Ascending aorta (tissue), 2 donors: ENCODE measurements around the gene SAMD7. TPM values are rescaled to one million over a fixed set of nuclear protein-coding genes. Genes with fewer than 3 reads are reported as not detected.

Experiments used
- DNase-seq, 2 donors: peaks; one replicate each; pipeline ENCODE4 v3.0.0-alpha.2; 2019; ENCODE audit warnings: low spot score in 2 of 2
- H3K27ac ChIP-seq, 2 donors: fragments of 200-600 bp; sonication (generic); one replicate each; pipeline ENCODE4 v1.5.1; 2016 to 2017; ENCODE audit warnings: mild to moderate bottlenecking in 1 of 2
- H3K27me3 ChIP-seq: fragments of 200-600 bp; sonication (generic); one replicate; pipeline ENCODE4 v1.5.1; 2017
- H3K36me3 ChIP-seq, 2 donors: fragments of 200-600 bp; sonication (generic); one replicate each; pipeline ENCODE4 v1.5.1; 2016
- H3K4me1 ChIP-seq, 2 donors: fragments of 200-600 bp; sonication (generic); one replicate each; pipeline ENCODE4 v1.5.1; 2016 to 2017; ENCODE audit warnings: mild to moderate bottlenecking in 1 of 2
- H3K4me3 ChIP-seq, 2 donors: fragments of 200-600 bp; sonication (generic); one replicate each; pipeline ENCODE4 v1.5.1; 2016 to 2017; ENCODE audit warnings: mild to moderate bottlenecking in 1 of 2
- H3K9me3 ChIP-seq, 2 donors: fragments of 200-600 bp; sonication (generic); one replicate each; pipeline ENCODE4 v1.5.1; 2016
- CTCF ChIP-seq, 3 experiments: fragments of 200-600 bp in 2 of 3; fragments of 450-650 bp in 1 of 3; sonication (generic) in 2 of 3; IDR thresholded peaks; one replicate each; pipeline ENCODE4 v1.5.1; 2016 to 2019; ENCODE audit warnings: antibody characterized with exemption in 3 of 3, mild to moderate bottlenecking in 1 of 3, moderate library complexity in 1 of 3
- intact Hi-C: fragments of 100-400 bp; cut with DNase I; formaldehyde crosslinking; loops from one replicate; pipeline ENCODE4 v1.15.1; 2023
- total RNA-seq: library from RNA; depleted of rRNA; stranded (reverse); fragments of >200 nt; gene quantifications from one replicate; pipeline ENCODE4 v1.1.0, GENCODE V29; 2016

The SAMD7 gene
- total RNA-seq, 1 donor from 2014 or later = not detected

GRCh38 chr3:169955406-169955805 lies 44.0 kb downstream of the SAMD7 start:
- H3K4me3 ChIP-seq = no peak overlapping the region
- H3K27me3 ChIP-seq = no peaks in the 10 kb centered on the region
- H3K4me1 ChIP-seq = no peaks in the 10 kb centered on the region
- no peaks in the 10 kb centered on the region for H3K36me3 ChIP-seq
- H3K27ac ChIP-seq = no peak overlapping the region
- no peak for DNase-seq
- TF ChIP-seq CTCF (IDR thresholded peaks at IDR 0.05) = no peak
- no peaks in the 10 kb centered on the region for H3K9me3 ChIP-seq
- intact Hi-C loops = no loop called here

- TF ChIP-seq CTCF (IDR thresholded peaks at IDR 0.05) = no peak
- Histone ChIP-seq H3K36me3 (no peaks in the 10 kb centered on the region), H3K27ac (no peak overlapping the region), H3K27me3 (no peaks in the 10 kb centered on the region), H3K4me3 (no peak overlapping the region), H3K4me1 (peaks cover 4 to 10% of the 10 kb centered on the region in 2 donors), H3K9me3 (no peaks in the 10 kb centered on the region)
- intact Hi-C loops = loop anchor here (10.0 kb wide), 1 partner anchor 1869 kb away; the partner anchor contains the start of gene GOLIM4
- no peak for DNase-seq
Observed at GRCh38 chr3:169964176-169964575, 52.8 kb downstream of the SAMD7 start.

- Histone ChIP-seq H3K9me3 (no peaks in the 10 kb centered on the region), H3K4me1 (peaks cover 4 to 12% of the 10 kb centered on the region in 2 donors), H3K4me3 (peak overlapping the region; percentile 79 to 89), H3K27ac (peak overlapping the region; percentile 86 to 93), H3K36me3 (no peaks in the 10 kb centered on the region), H3K27me3 (no peaks in the 10 kb centered on the region)
- intact Hi-C loops = loop anchor here (1.0 to 10.0 kb wide), 6 partner anchors 103 to 1871 kb away; partner anchors contain the start of genes GOLIM4, MYNN, PHC3 and PRKCI
- TF ChIP-seq CTCF (IDR thresholded peaks at IDR 0.05) = no peak
- DNase-seq = no peak
Observed at GRCh38 chr3:169965562-169966427, 54.4 kb downstream of the SAMD7 start.

GRCh38 chr3:169966428-169966950 lies 55.1 kb downstream of the SAMD7 start, which contains the start of gene SEC62:
Gene SEC62 (plus strand): TSS chr3:169966807. CDS start chr3:169966823, 16 bp downstream.
- Histone ChIP-seq H3K27me3 (no peaks in the 10 kb centered on the region), H3K36me3 (no peaks in the 10 kb centered on the region), H3K4me3 (peak within 1 kb of the TSS; percentile 79 to 89), H3K27ac (peak within 1 kb of the TSS; percentile 86 to 93), H3K4me1 (peaks cover 4 to 12% of the 10 kb centered on the region in 2 donors), H3K9me3 (no peaks in the 10 kb centered on the region)
- peak in 2 of 3 experiments; percentile 33 to 38 for TF ChIP-seq CTCF (IDR thresholded peaks at IDR 0.05)
- DNase-seq = peak; percentile 73 to 96
- intact Hi-C loops = loop anchor here (1.0 to 10.0 kb wide), 6 partner anchors 104 to 1872 kb away; partner anchors contain the start of genes GOLIM4, MYNN, PHC3 and PRKCI

- no peaks in the 10 kb centered on the region for H3K27me3 ChIP-seq
- no peak for TF ChIP-seq CTCF (IDR thresholded peaks at IDR 0.05)
Observed at GRCh38 chr3:169966951-169967915, 55.9 kb downstream of the SAMD7 start.

More at GRCh38 chr3:169966951-169967915, 55.9 kb downstream of the SAMD7 start:
- H3K9me3 ChIP-seq = no peaks in the 10 kb centered on the region
- intact Hi-C loops = loop anchor here (1.0 to 10.0 kb wide), 6 partner anchors 104 to 1872 kb away; partner anchors contain the start of genes GOLIM4, MYNN, PHC3 and PRKCI
- H3K4me3 ChIP-seq = peak overlapping the region; percentile 79 to 89
- H3K27ac ChIP-seq = peak overlapping the region; percentile 86 to 93
- H3K4me1 ChIP-seq = peaks cover 4 to 14% of the 10 kb centered on the region in 2 donors
- H3K36me3 ChIP-seq = no peaks in the 10 kb centered on the region
- peak in 1 of 2 donors; percentile 78 for DNase-seq
